Mucosa of rectum (tissue), 2 donors: ENCODE results near the gene SLC34A1.

ENCODE experiments used
- H3K27ac ChIP-seq, 2 donors: one replicate each; pipeline ENCODE4 v1.7.0; 2013; ENCODE audit warnings: inconsistent platforms in 2 of 2, low read depth in 2 of 2, low read length in 2 of 2
- H3K27me3 ChIP-seq, 2 donors: one replicate each; pipeline ENCODE4 v1.7.0; 2013; ENCODE audit warnings: low read length in 2 of 2; ENCODE audit not compliant: control insufficient read depth in 2 of 2, insufficient read depth in 2 of 2
- H3K36me3 ChIP-seq, 2 donors: one replicate each; pipeline ENCODE4 v1.7.0; 2013; ENCODE audit warnings: low read length in 2 of 2; ENCODE audit not compliant: control insufficient read depth in 2 of 2, insufficient read depth in 2 of 2
- H3K4me1 ChIP-seq, 2 donors: one replicate each; pipeline ENCODE4 v1.7.0; 2013; ENCODE audit warnings: low read length in 2 of 2, mild to moderate bottlenecking in 1 of 2; ENCODE audit not compliant: control insufficient read depth in 2 of 2, insufficient read depth in 2 of 2
- H3K4me3 ChIP-seq, 2 donors: one replicate each; pipeline ENCODE4 v1.7.0; 2013; ENCODE audit warnings: low read length in 2 of 2
- H3K9ac ChIP-seq, 2 donors: one replicate each; pipeline ENCODE4 v1.7.0; 2013; ENCODE audit warnings: low read length in 2 of 2, low read depth in 1 of 2, mild to moderate bottlenecking in 1 of 2
- H3K9me3 ChIP-seq, 2 donors: one replicate each; pipeline ENCODE4 v1.7.0; 2013; ENCODE audit warnings: low read length in 2 of 2; ENCODE audit not compliant: control insufficient read depth in 2 of 2
- donor health status: healthy.
- donor health status: Normal muscosa, but diverticular disease.

SLC34A1 gene

DNA sequence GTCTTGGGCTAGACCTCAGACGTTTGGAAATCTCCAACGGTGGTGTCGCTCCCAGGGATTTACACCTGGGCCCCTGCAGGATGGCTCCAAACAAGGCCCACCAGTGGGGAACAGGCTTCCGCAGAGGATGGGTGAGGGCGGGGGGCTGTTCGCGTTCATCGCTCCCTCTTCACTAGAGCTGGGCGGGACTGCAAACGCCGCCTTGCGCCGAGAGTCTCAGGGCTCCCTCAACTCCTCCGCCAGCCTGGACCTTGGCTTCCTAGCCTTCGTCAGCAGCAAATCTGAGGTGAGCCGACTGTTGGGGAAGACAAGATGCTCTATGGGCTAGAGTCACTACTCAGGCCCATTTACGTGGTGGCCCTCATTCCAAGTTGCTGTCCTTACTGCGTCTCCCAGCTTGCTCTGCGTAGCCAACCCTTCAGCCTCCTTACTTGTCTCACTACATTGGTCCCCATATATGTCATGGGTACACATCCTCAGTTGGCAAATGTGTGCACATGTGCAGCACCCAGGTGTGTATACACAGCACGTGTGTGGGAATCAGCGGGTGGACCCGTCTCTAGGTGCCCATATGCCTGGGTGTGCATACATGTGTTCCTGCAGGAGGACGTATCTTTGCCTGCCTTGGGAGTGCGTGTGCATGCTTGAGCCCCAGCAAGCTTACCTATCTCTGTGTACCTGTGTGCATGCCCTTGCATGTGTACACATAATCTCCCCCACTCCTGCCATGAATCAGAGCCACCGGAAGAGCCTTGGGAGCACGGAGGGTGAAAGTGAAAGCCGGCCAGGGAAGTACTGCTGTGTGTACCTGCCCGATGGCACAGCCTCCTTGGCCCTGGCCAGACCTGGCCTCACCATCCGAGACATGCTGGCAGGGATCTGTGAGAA is 16.0 kb upstream of the SLC34A1 start:
- Histone ChIP-seq H3K9me3 (no peaks in the 10 kb centered on the region), H3K27me3 (no peaks in the 10 kb centered on the region), H3K4me1 (peaks cover 27 to 32% of the 10 kb centered on the region in 2 donors), H3K36me3 (peaks cover 0 to 11% of the 10 kb centered on the region in 2 donors), H3K4me3 (no peak overlapping the region), H3K9ac (no peak overlapping the region), H3K27ac (no peak overlapping the region)

DNA sequence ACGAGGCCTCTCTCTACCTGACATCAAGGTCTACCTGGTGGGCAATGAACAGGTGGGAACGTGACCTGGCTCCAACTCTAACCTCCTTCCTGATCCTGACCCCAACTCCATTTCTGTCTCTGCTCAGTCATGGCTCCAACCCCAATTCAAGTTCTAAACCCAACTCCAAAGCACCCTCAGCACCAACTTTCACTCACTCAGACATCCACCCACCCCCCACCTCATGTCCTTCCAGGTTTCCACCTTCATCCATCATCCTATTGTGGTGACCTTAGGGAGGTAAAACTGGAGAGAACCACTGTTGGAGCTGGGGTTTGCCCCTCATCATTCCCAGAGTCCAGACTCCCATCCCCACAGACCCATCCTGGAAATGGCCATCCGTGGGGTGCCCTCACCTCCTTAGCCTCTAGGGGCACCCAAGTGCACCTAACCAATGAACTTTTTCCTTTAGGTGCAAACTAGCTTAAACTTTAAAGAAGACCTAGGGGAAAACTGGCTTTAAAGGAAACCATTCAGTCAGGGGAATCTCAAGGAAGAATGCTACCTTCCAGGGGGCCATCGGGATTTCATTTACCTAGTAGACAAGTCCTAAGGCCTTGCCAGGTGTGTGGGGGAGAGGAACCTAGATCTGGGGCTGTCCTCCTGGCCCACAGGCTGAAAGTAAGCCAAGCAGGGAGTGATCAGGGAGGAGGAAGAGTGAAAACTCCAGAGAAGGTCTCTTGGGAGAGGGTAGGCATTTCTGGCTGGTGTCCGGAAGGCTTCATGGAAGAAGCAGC is 15.2 kb upstream of the SLC34A1 start:
- H3K4me1 ChIP-seq, result peaks cover 27 to 29% of the 10 kb centered on the region in 2 donors

DNA sequence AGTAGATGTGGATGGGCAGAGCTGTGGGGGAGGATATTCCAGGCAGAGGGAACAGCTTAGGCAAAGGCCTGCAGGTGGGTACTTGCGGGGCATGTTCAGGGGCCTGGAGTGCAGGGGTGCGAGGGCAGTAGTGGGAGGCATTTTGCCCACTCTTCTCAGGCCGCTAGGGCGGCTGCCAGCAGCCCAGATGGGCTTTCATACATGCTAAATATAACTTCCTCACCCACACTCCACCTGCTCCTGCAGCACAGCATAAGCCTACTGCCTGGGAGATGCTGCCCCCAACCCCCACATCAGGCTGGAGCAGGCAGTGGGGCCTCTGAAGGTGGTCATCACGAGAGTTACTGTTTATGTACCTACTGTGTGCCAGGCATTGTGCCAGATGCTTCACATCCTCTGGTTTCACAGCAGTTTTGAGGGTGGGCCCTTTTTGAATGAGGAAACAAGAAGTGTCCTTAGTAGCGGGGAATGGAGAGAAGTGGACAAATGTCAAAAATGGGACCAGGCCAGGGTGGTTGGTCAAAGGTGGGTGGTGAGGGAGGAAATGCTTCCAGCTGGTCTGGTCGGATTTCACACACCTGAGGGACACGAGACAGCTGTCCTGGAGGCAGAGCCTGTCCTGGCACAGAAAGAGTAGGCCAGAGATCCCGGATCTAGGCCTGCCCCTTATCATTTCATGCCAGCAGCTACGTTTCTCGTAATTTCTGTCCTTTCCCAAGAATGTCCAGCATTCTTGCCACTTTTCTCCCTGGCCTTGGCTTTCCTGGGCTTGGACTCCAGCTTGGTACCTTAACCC is 14.4 kb upstream of the SLC34A1 start:
- Histone ChIP-seq H3K27me3 (no peaks in the 10 kb centered on the region), H3K4me3 (no peak overlapping the region), H3K36me3 (peaks cover 0 to 11% of the 10 kb centered on the region in 2 donors), H3K9ac (peak overlapping the region in 1 of 2 donors; percentile 21), H3K4me1 (peaks cover 26 to 27% of the 10 kb centered on the region in 2 donors), H3K9me3 (no peaks in the 10 kb centered on the region), H3K27ac (no peak overlapping the region)

More for the DNA sequence above, 15.2 kb upstream of the SLC34A1 start:
- H3K9ac ChIP-seq, result no peak overlapping the region
- peaks cover 0 to 11% of the 10 kb centered on the region in 2 donors for H3K36me3 ChIP-seq
- H3K27ac ChIP-seq, result no peak overlapping the region
- no peaks in the 10 kb centered on the region for H3K9me3 ChIP-seq
- no peaks in the 10 kb centered on the region for H3K27me3 ChIP-seq
- H3K4me3 ChIP-seq, result no peak overlapping the region

DNA sequence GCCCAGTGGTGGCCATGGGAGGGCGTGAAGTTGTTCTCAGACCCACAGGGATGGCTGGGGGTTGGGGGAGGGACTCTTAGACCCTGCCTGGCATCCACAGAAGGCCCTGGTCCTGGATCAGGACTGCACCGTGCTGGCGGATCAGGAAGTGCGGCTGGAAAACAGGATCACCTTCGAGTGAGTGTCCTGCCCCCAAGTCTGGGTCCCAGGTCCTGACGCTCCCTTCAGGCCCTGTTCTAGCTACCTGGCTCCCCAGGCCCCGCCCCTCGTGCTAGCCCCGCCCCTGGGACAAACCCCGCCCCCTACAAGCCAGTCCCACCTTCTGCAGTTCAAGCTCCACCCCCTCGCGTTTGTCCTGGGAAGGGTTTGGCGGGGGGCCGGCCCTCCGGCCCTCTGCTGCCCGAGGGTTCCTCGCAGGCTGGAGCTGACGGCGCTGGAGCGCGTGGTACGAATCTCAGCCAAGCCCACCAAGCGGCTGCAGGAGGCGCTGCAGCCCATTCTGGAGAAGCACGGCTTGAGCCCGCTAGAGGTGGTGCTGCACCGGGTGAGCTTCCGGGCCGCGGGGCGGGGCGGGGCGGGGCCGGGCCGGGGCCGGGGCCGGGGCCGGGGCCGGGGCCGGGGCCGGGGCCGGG is 13.6 kb upstream of the SLC34A1 start:
- Histone ChIP-seq H3K36me3 (peaks cover 0 to 11% of the 10 kb centered on the region in 2 donors), H3K9me3 (no peaks in the 10 kb centered on the region), H3K4me3 (peak overlapping the region; percentile 27 to 63), H3K27ac (peak overlapping the region in 1 of 2 donors; percentile 12), H3K9ac (no peak overlapping the region), H3K4me1 (peaks cover 24 to 26% of the 10 kb centered on the region in 2 donors), H3K27me3 (no peaks in the 10 kb centered on the region)

DNA sequence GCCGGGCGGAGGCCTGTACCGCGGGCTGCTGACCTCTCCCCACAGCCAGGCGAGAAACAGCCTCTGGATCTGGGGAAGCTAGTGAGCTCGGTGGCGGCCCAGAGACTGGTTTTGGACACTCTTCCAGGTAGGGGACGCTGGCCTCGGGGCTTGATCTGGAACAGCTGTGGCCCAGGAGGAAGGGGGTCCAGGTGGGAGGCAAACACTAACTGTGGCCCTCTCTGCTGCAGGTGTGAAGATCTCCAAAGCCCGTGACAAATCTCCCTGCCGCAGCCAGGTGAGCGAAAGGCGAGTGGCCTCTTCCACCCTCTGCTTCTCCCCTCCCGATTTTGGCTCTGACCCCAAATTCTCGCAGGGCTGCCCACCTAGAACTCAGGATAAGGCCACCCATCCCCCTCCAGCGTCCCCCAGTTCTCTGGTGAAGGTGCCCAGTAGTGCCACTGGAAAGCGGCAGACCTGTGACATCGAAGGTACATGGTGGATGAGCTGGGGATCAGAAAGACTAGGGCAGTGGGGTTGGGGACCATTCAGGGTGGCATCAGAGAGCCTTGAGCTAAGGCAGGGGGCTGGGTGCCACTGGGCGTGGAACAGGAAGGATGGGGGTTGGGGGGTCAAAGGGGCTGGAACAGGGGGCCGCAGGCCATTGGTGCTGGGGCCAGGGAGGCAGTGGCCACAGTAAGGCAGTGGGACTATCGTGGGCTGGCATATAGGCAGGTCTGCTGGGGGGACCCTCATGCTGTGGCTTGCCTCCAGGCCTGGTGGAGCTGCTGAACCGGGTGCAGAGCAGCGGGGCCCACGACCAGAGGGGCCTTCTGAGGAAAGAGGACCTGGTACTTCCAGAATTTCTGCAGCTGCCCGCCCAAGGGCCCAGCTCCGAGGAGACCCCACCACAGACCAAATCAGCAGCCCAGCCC is 12.9 kb upstream of the SLC34A1 start:
- peaks cover 0 to 11% of the 10 kb centered on the region in 2 donors for H3K36me3 ChIP-seq
- peaks cover 19 to 24% of the 10 kb centered on the region in 2 donors for H3K4me1 ChIP-seq
- H3K9ac ChIP-seq, result peak overlapping the region; percentile 26 to 61
- H3K4me3 ChIP-seq, result peak overlapping the region; percentile 59 to 63
- H3K27me3 ChIP-seq, result no peaks in the 10 kb centered on the region
- peak overlapping the region in 1 of 2 donors; percentile 31 for H3K27ac ChIP-seq
- H3K9me3 ChIP-seq, result no peaks in the 10 kb centered on the region

DNA sequence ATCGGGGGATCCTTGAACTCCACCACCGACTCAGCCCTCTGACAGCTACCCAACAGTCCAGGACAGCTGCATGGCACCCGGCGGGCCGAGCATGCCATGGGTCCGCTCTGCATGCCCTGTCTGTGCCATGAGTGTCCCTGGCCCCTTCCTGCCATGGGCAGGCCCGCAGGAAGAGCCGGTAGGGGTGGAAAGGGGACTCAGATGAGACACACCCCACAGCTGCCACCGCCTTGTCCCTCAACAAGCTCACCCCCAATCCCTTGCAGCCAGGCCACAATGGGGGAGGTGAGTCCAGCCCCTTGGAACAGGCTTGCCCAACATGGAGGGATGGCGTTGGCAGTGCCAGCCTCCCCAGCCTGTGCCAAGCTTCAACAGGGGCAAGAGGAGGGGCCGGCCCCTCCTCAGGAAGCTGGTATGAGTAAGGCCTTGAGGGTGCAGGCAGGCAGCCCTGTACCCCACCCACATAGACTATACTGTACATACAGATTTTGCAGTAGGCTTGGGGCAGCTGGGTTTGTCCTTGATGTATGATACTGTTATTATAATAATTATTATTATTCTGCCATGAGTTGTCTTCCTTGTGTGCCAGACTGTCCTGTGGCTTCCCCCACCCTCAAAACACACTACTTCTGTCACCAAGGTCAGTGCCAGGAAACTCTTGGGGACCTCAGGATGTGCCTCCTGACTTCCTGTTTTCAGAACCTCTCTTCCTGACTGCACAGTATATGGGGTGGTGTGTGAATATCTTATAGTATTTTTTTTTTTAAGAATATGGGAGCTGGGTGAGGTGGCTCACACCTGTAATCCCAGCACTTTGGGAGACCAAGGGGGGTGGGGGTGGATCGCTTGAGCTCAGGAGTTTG is 12.0 kb upstream of the SLC34A1 start:
- H3K9me3 ChIP-seq, result no peaks in the 10 kb centered on the region
- H3K4me3 ChIP-seq, result no peak overlapping the region
- no peak overlapping the region for H3K9ac ChIP-seq
- H3K4me1 ChIP-seq, result peaks cover 13 to 22% of the 10 kb centered on the region in 2 donors
- no peaks in the 10 kb centered on the region for H3K27me3 ChIP-seq
- H3K36me3 ChIP-seq, result peaks cover 0 to 11% of the 10 kb centered on the region in 2 donors
- no peak overlapping the region for H3K27ac ChIP-seq

DNA sequence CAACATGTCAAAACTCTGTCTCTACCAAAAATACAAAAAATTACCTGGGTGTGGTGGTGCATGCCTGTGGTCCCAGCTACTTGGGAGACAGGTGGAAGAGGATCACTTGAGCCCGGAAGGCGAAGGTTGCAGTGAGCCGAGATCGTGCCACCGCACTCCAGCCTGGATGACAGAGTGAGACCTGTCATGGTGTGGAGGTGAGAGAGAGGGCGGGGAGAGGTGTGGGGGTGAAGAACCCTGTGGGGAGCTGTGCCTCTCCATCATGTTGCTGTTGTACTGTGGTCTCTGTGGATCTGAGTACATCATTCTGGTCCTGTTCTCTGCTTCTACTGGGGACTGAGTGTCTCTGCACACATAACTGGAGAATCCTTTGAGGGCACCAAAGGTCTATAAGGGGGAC is 11.3 kb upstream of the SLC34A1 start:
- no peak overlapping the region for H3K27ac ChIP-seq
- peaks cover 9 to 17% of the 10 kb centered on the region in 2 donors for H3K4me1 ChIP-seq
- H3K36me3 ChIP-seq, result peaks cover 0 to 11% of the 10 kb centered on the region in 2 donors
- H3K9ac ChIP-seq, result no peak overlapping the region
- no peaks in the 10 kb centered on the region for H3K27me3 ChIP-seq
- no peak overlapping the region for H3K4me3 ChIP-seq
- no peaks in the 10 kb centered on the region for H3K9me3 ChIP-seq

DNA sequence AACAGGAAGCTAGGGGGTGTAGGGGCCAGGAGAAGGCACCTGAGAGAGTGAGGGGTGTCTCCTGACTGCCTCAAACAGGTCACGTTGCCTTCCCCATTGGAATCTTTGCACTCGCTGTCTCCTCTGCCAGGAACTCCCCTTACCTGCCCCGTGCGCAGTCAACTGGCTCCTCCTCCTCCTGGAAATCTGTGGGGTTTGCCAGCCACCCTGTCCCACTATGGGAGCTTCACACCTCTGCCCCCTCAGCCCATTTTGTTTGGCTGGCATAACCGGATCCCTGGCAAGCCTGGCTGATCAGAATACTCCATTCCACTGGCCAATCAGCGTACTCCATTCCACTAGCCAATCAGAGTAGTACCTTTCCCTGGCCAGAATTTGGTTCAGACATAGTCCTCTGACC is 10.4 kb upstream of the SLC34A1 start:
- Histone ChIP-seq H3K27ac (no peak overlapping the region), H3K9me3 (no peaks in the 10 kb centered on the region), H3K4me1 (peaks cover 9 to 17% of the 10 kb centered on the region in 2 donors), H3K27me3 (no peaks in the 10 kb centered on the region), H3K36me3 (peaks cover 0 to 4% of the 10 kb centered on the region in 2 donors), H3K9ac (no peak overlapping the region), H3K4me3 (no peak overlapping the region)
